Caco-2 (cell line): ENCODE data around the gene PUS1. TPM values are rescaled to one million over a fixed set of nuclear protein-coding genes. Genes with fewer than 3 reads are reported as not detected.

Experiments used
- BruUV-seq: library from RNA; stranded (reverse); fragments of 400-500 nt; replicated peaks from 2 replicates; lab custom pipeline; 2021; lab: Mats Ljungman, UMichigan
- CTCF ChIA-PET: fragments of 300-600 bp; sonication (Branson Sonifier 250); formaldehyde crosslinking; loops from one replicate; lab custom pipeline; 2022; ENCODE audit warnings: antibody characterized with exemption; lab: Charles Lee
- POLR2A ChIA-PET: fragments of 300-600 bp; sonication (Branson Sonifier 250); formaldehyde crosslinking; loops from one replicate; lab custom pipeline; 2022; ENCODE audit warnings: antibody characterized with exemption; lab: Charles Lee
- DNase-seq, 2 experiments: peaks; one replicate each; pipeline versions ENCODE4 v3.0.0 to v3.0.0-alpha.2; 2020 to 2022
- H3K27me3 ChIP-seq: replicated peaks from 2 replicates; pipeline ENCODE4 v1.6.0; 2011; ENCODE audit warnings: low read length; ENCODE audit not compliant: control insufficient read depth, insufficient read depth
- H3K36me3 ChIP-seq: 2 replicates; pipeline ENCODE4 v1.5.1; 2011; ENCODE audit warnings: low read length; ENCODE audit not compliant: control insufficient read depth, insufficient read depth
- H3K4me1 ChIP-seq: fragments of 250-450 bp; sonication (Bioruptor Pico); 2 replicates; pipeline ENCODE4 v1.5.1; 2020; ENCODE audit warnings: mild to moderate bottlenecking
- H3K4me3 ChIP-seq: 2 replicates; pipeline ENCODE4 v1.5.1; 2011; ENCODE audit warnings: low read depth, mild to moderate bottlenecking, control low read depth, low read length
- H3K9me3 ChIP-seq: fragments of 250-450 bp; sonication (Bioruptor Pico); 2 replicates; pipeline ENCODE4 v1.5.1; 2020; ENCODE audit warnings: mild to moderate bottlenecking, moderate library complexity
- H3K27ac Mint-ChIP-seq: one replicate; pipeline ENCODE4 v1.8.0; 2022; ENCODE audit warnings: mixed read lengths; ENCODE audit not compliant: unreplicated experiment
- H3K27me3 Mint-ChIP-seq: one replicate; pipeline ENCODE4 v1.8.0; 2022; ENCODE audit warnings: mixed read lengths; ENCODE audit not compliant: insufficient read depth, unreplicated experiment
- H3K36me3 Mint-ChIP-seq: one replicate; pipeline ENCODE4 v1.8.0; 2022; ENCODE audit warnings: mild to moderate bottlenecking, mixed read lengths; ENCODE audit not compliant: insufficient read depth, unreplicated experiment
- H3K4me1 Mint-ChIP-seq: one replicate; pipeline ENCODE4 v1.8.0; 2022; ENCODE audit warnings: low read depth, mixed read lengths; ENCODE audit not compliant: unreplicated experiment
- H3K4me3 Mint-ChIP-seq: one replicate; pipeline ENCODE4 v1.8.0; 2022; ENCODE audit warnings: mild to moderate bottlenecking, moderate library complexity, mixed read lengths; ENCODE audit not compliant: unreplicated experiment
- H3K9me3 Mint-ChIP-seq: one replicate; pipeline ENCODE4 v1.8.0; 2022; ENCODE audit warnings: mixed read lengths; ENCODE audit not compliant: unreplicated experiment
- intact Hi-C: fragments of 100-400 bp; cut with micrococcal nuclease; formaldehyde crosslinking; loops from one replicate; pipeline ENCODE4 v1.10.0; 2022; ENCODE audit not compliant: unreplicated experiment
- total RNA-seq: library from RNA; stranded (reverse); gene quantifications from 2 replicates; pipeline ENCODE4 v1.2.3, GENCODE V29; 2022
- TF ChIP-seq, protein P1 (sequence below), 2 experiments: fragments of 200-600 bp in 1 of 2; IDR thresholded peaks; 1 replicate in 1 of 2; 2 replicates in 1 of 2; pipeline versions ENCODE4 v1.5.1 to v1.8.0; 2011 to 2022; ENCODE audit warnings: antibody characterized with exemption in 1 of 2, control low read depth in 1 of 2, inconsistent platforms in 1 of 2, low read depth in 1 of 2, low read length in 1 of 2, mild to moderate bottlenecking in 1 of 2, moderate library complexity in 1 of 2; ENCODE audit not compliant: insufficient read depth in 1 of 2, severe bottlenecking in 1 of 2, unreplicated experiment in 1 of 2

The PUS1 gene
- total RNA-seq, 1 experiment from 2014 or later: 71.9 TPM

DNA sequence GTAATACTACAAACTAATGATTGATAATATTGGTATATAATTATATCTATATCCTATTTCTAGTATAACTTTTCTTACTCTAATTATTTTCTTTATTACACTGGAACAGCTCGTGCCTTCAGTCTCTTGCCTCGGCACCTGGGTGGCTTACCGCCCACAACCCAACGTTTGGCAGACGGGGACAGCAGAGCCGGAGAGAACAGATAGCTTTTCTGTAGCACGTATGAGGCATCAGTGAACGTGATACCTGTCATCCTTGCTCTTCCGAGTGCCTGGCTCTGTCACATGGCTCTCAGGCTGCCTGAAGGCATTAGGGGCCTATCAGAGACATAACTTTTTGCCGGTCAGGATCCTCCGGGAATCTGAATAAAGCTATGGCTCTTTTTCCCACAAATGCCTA lies 5.5 kb downstream of the PUS1 start:
- TF ChIP-seq, protein P1, sequence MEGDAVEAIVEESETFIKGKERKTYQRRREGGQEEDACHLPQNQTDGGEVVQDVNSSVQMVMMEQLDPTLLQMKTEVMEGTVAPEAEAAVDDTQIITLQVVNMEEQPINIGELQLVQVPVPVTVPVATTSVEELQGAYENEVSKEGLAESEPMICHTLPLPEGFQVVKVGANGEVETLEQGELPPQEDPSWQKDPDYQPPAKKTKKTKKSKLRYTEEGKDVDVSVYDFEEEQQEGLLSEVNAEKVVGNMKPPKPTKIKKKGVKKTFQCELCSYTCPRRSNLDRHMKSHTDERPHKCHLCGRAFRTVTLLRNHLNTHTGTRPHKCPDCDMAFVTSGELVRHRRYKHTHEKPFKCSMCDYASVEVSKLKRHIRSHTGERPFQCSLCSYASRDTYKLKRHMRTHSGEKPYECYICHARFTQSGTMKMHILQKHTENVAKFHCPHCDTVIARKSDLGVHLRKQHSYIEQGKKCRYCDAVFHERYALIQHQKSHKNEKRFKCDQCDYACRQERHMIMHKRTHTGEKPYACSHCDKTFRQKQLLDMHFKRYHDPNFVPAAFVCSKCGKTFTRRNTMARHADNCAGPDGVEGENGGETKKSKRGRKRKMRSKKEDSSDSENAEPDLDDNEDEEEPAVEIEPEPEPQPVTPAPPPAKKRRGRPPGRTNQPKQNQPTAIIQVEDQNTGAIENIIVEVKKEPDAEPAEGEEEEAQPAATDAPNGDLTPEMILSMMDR (IDR thresholded peaks at IDR 0.05; ENCODE audit: insufficient read depth in 1 of 2, low read depth in 1 of 2, low read length in 1 of 2, severe bottlenecking in 1 of 2, unreplicated experiment in 1 of 2): no peak
- Histone ChIP-seq H3K4me3 (no peak overlapping the region), H3K4me1 (no peaks in the 10 kb centered on the region), H3K9me3 (no peaks in the 10 kb centered on the region), H3K36me3 (peaks cover 3% of the 10 kb centered on the region), H3K27me3 (no peaks in the 10 kb centered on the region)
- DNase-seq: no peak
- CTCF ChIA-PET: no interaction called here
- BruUV-seq: no TSS peak
- POLR2A ChIA-PET: no interaction called here
- peaks cover 78% of the 10 kb centered on the region for H3K36me3 Mint-ChIP-seq
- no peaks in the 10 kb centered on the region for H3K9me3 Mint-ChIP-seq
- H3K4me1 Mint-ChIP-seq: peaks cover 7% of the 10 kb centered on the region
- no peak overlapping the region for H3K27ac Mint-ChIP-seq
- no peak overlapping the region for H3K4me3 Mint-ChIP-seq
- intact Hi-C loops: no loop called here
- no peaks in the 10 kb centered on the region for H3K27me3 Mint-ChIP-seq

DNA sequence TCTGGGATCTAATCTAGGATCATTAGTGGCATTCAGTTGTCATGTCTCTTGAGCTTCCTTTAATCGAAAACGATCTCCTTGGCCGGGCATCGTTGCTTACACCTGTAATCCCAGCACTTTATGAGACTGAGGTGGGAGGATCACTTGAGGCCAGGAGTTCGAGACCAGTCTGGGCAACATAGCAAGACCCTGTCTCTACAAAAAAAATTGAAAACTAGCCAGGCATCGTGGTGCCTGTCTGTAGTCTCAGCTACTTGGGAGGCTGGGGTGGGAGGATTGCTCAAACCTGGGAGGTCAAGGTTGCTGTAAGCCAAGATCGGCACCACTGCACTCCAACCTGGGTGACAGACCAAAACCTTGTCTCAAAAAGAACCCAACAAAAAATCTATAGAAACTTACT lies 9.0 kb downstream of the PUS1 start:
- H3K27ac Mint-ChIP-seq: no peak overlapping the region
- H3K4me1 Mint-ChIP-seq: no peaks in the 10 kb centered on the region
- H3K36me3 Mint-ChIP-seq: peaks cover 89% of the 10 kb centered on the region
- CTCF ChIA-PET: no interaction called here
- POLR2A ChIA-PET: no interaction called here
- no peak overlapping the region for H3K4me3 Mint-ChIP-seq
- Histone ChIP-seq H3K36me3 (no peaks in the 10 kb centered on the region; the same call in 1 of the 2 replicates), H3K9me3 (no peaks in the 10 kb centered on the region), H3K4me3 (no peak overlapping the region), H3K4me1 (no peaks in the 10 kb centered on the region), H3K27me3 (no peaks in the 10 kb centered on the region)
- no peaks in the 10 kb centered on the region for H3K9me3 Mint-ChIP-seq
- no TSS peak for BruUV-seq
- intact Hi-C loops: no loop called here
- TF ChIP-seq, protein P1 (IDR thresholded peaks at IDR 0.05; ENCODE audit: insufficient read depth in 1 of 2, low read depth in 1 of 2, low read length in 1 of 2, severe bottlenecking in 1 of 2, unreplicated experiment in 1 of 2): no peak
- no peaks in the 10 kb centered on the region for H3K27me3 Mint-ChIP-seq
- DNase-seq: no peak

DNA sequence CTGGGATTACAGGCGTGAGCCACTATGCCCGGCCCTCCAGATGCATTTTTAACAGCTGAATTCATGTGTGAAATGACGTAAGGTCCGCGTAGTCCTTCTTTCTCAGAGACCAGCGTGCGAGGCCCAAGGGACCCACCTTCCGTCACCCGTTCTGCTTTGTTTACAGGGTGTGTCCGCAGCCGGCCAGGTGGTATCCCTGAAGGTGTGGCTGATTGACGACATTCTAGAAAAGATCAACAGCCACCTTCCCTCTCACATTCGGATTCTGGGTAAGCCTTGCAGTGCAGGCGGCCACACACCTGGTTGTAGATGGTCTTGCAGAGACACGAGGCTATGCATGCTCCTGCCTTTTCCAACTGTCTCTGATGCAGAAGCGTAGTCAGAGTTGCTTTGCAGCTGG lies 9.9 kb downstream of the PUS1 start:
- Mint-ChIP-seq H3K27ac (no peak overlapping the region), H3K36me3 (peaks cover 89% of the 10 kb centered on the region), H3K27me3 (no peaks in the 10 kb centered on the region), H3K9me3 (no peaks in the 10 kb centered on the region), H3K4me1 (no peaks in the 10 kb centered on the region), H3K4me3 (no peak overlapping the region)
- DNase-seq: no peak
- CTCF ChIA-PET: interaction anchor here (0.7 kb wide), 1 partner anchor 22 kb away, joined by 5 read pairs; no protein-coding TSS in a partner anchor
- POLR2A ChIA-PET: no interaction called here
- no TSS peak for BruUV-seq
- TF ChIP-seq, protein P1 (IDR thresholded peaks at IDR 0.05; ENCODE audit: insufficient read depth in 1 of 2, low read depth in 1 of 2, low read length in 1 of 2, severe bottlenecking in 1 of 2, unreplicated experiment in 1 of 2): no peak
- no peak overlapping the region for H3K4me3 ChIP-seq
- H3K9me3 ChIP-seq: no peaks in the 10 kb centered on the region
- intact Hi-C loops: no loop called here
- no peaks in the 10 kb centered on the region for H3K4me1 ChIP-seq
- no peaks in the 10 kb centered on the region; the same call in 1 of the 2 replicates for H3K36me3 ChIP-seq
- H3K27me3 ChIP-seq: no peaks in the 10 kb centered on the region
